ENCODE measurements around the gene ZNHIT1.

GRCh38 chr7:101232141-101232850, 14.3 kb downstream of the ZNHIT1 start:
- TF ChIP-seq CEBPB (IDR thresholded peaks at IDR 0.05; ENCODE audit: low read depth, low read length) (no peak), POLR2A (IDR thresholded peaks at IDR 0.05; ENCODE audit: control extremely low read depth in 1 of 2, low read depth in 2 of 2, low read length in 2 of 2) (peak in 1 of 2 experiments; percentile 38; a peak in 1 of 3 replicates), JUND (IDR thresholded peaks at IDR 0.05; ENCODE audit: low read length) (no peak), MAX (IDR thresholded peaks at IDR 0.05) (no peak), ZNF274 (IDR thresholded peaks at IDR 0.05; ENCODE audit: borderline replicate concordance, extremely low read depth, low read length) (no peak), TBP (IDR thresholded peaks at IDR 0.05; ENCODE audit: low read depth, low read length) (peak; percentile 12; the same call in 1 of the 2 replicates), RFX5 (IDR thresholded peaks at IDR 0.05; ENCODE audit: borderline replicate concordance, low read depth, low read length) (no peak), ATF3 (IDR thresholded peaks at IDR 0.05; ENCODE audit: insufficient read depth, low read depth, low read length) (no peak), CTCF (IDR thresholded peaks at IDR 0.05; ENCODE audit: control extremely low read depth in 1 of 3, insufficient read depth in 1 of 3, low read depth in 1 of 3, low read length in 3 of 3) (no peak), KDM4A (IDR thresholded peaks at IDR 0.05; ENCODE audit: low read depth, low read length, severe bottlenecking) (peak; percentile 71), POLR2AphosphoS5 (IDR thresholded peaks at IDR 0.05; ENCODE audit: low read depth, low read length) (0 out of 2 replicates have a peak, but pooled peaks have one; percentile 12), TAF1 (IDR thresholded peaks at IDR 0.05; ENCODE audit: low read depth, low read length) (0 out of 2 replicates have a peak, but pooled peaks have one; percentile 5), KDM1A (IDR thresholded peaks at IDR 0.05; ENCODE audit: borderline replicate concordance, low read length) (no peak)
